ENCODE results near the gene ADCY9. TPM values are rescaled to one million over a fixed set of nuclear protein-coding genes. Genes with fewer than 3 reads are reported as not detected.

ADCY9 gene
- total and polyA plus RNA-seq, 10 donors: 0.70 to 23.0 (median 11.8) TPM

GRCh38 chr16:4071686-4072561, 44.3 kb downstream of the ADCY9 start:
- no peaks in the 10 kb centered on the region for H3K36me3 ChIP-seq
- no peaks in the 10 kb centered on the region for H3K27me3 ChIP-seq (replicated peaks in 1 of 7)
- H3K4me1 ChIP-seq: no peaks in the 10 kb centered on the region
- intact Hi-C loops (cut with DNase I; ENCODE audit: low total_unique reads): no loop called here
- H3K4me3 ChIP-seq: no peak overlapping the region
- TF ChIP-seq POLR2A (IDR thresholded peaks at IDR 0.05): no peak
- no peak overlapping the region for H3K27ac ChIP-seq
- no peak for DNase-seq
- 85 to 94% (median 93%) methylated on average over 22 of the region's 22 CpGs for WGBS, 5 donors
- H3K9me3 ChIP-seq: no peaks in the 10 kb centered on the region

- 90 to 96% (median 96%) methylated on average over 10 of the region's 10 CpGs for WGBS, 5 donors
- DNase-seq: no peak
- Histone ChIP-seq H3K36me3 (no peaks in the 10 kb centered on the region), H3K27ac (no peak overlapping the region), H3K4me3 (no peak overlapping the region), H3K27me3 (replicated peaks in 1 of 7) (no peaks in the 10 kb centered on the region), H3K4me1 (no peaks in the 10 kb centered on the region), H3K9me3 (no peaks in the 10 kb centered on the region)
- intact Hi-C loops (cut with DNase I; ENCODE audit: low total_unique reads): no loop called here
- no peak for TF ChIP-seq POLR2AphosphoS5 (IDR thresholded peaks at IDR 0.05)
- no peak for TF ChIP-seq CTCF (IDR thresholded peaks at IDR 0.05 in 8 of 11, conservative IDR thresholded peaks at IDR 0.05 in 3 of 11)
- no peak for TF ChIP-seq POLR2A (IDR thresholded peaks at IDR 0.05)
Observed at GRCh38 chr16:4070936-4071335, 45.3 kb downstream of the ADCY9 start.

GRCh38 chr16:4067262-4068001, 48.8 kb downstream of the ADCY9 start:
- DNase-seq: no peak
- intact Hi-C loops (cut with DNase I; ENCODE audit: low total_unique reads): no loop called here
- peaks cover 0 to 13% (median 0%) of the 10 kb centered on the region in 6 donors for H3K4me1 ChIP-seq
- H3K36me3 ChIP-seq: no peaks in the 10 kb centered on the region
- no peak for TF ChIP-seq CTCF (IDR thresholded peaks at IDR 0.05 in 8 of 11, conservative IDR thresholded peaks at IDR 0.05 in 3 of 11)
- no peak for TF ChIP-seq POLR2A (IDR thresholded peaks at IDR 0.05)
- TF ChIP-seq POLR2AphosphoS5 (IDR thresholded peaks at IDR 0.05): no peak
- peaks cover under 1 to 21% (median 14%) of the 10 kb centered on the region in 8 donors for H3K9me3 ChIP-seq
- H3K27me3 ChIP-seq (replicated peaks in 1 of 7): no peaks in the 10 kb centered on the region
- H3K4me3 ChIP-seq: no peak overlapping the region
- H3K27ac ChIP-seq: no peak overlapping the region
- WGBS, 5 donors: 72 to 88% (median 83%) methylated on average over 6 of the region's 6 CpGs

- H3K4me3 ChIP-seq: peak overlapping the region in 6 of 8 donors; percentile 2 to 59 (median 24)
- intact Hi-C loops (cut with DNase I; ENCODE audit: low total_unique reads): no loop called here
- no peak for DNase-seq
- no peaks in the 10 kb centered on the region for H3K27me3 ChIP-seq (replicated peaks in 1 of 7)
- peaks cover 0 to 17% (median 0%) of the 10 kb centered on the region in 6 donors for H3K4me1 ChIP-seq
- H3K27ac ChIP-seq: peak overlapping the region in 5 of 8 donors; percentile 18 to 63 (median 56)
- no peaks in the 10 kb centered on the region for H3K36me3 ChIP-seq
- peaks cover 8 to 45% (median 39%) of the 10 kb centered on the region in 8 donors for H3K9me3 ChIP-seq
- no peak for TF ChIP-seq CTCF (IDR thresholded peaks at IDR 0.05 in 8 of 11, conservative IDR thresholded peaks at IDR 0.05 in 3 of 11)
- TF ChIP-seq POLR2AphosphoS5 (IDR thresholded peaks at IDR 0.05): no peak
- TF ChIP-seq POLR2A (IDR thresholded peaks at IDR 0.05): no peak
- 61 to 75% (median 69%) methylated on average over 11 of the region's 11 CpGs for WGBS, 5 donors
Observed at GRCh38 chr16:4064950-4065352, 51.3 kb downstream of the ADCY9 start.

Data from spleen (tissue), 11 donors.